Activated naive CD4-positive, alpha-beta T cell treated with anti-CD3 and anti-CD28 coated beads for 36 hours (primary cell): Measurements from ENCODE around the gene MYOM3. TPM values are rescaled to one million over a fixed set of nuclear protein-coding genes. Genes with fewer than 3 reads are reported as not detected.
A peak's percentile ranks its signal among the peaks of the same experiment; 100 is the strongest.

ENCODE experiments used
- CTCF ChIA-PET: fragments of 350-600 bp; sonication (Branson Sonifier 250); formaldehyde crosslinking; loops from one replicate; lab custom pipeline; 2021; ENCODE audit warnings: antibody characterized with exemption; lab: Charles Lee
- DNase-seq: peaks from one replicate; pipeline ENCODE4 v3.0.0-alpha.2; 2020
- H3K27ac Mint-ChIP-seq: one replicate; pipeline ENCODE4 v1.8.0; 2021; ENCODE audit warnings: mild to moderate bottlenecking, mixed read lengths
- H3K27me3 Mint-ChIP-seq: one replicate; pipeline ENCODE4 v1.8.0; 2021; ENCODE audit warnings: low read depth, mixed read lengths
- H3K36me3 Mint-ChIP-seq: one replicate; pipeline ENCODE4 v1.8.0; 2021; ENCODE audit warnings: low read depth, mixed read lengths
- H3K4me1 Mint-ChIP-seq: one replicate; pipeline ENCODE4 v1.8.0; 2021; ENCODE audit warnings: low read depth, mixed read lengths
- H3K4me3 Mint-ChIP-seq: one replicate; pipeline ENCODE4 v1.8.0; 2021; ENCODE audit warnings: mild to moderate bottlenecking, moderate library complexity, mixed read lengths
- H3K9me3 Mint-ChIP-seq: one replicate; pipeline ENCODE4 v1.8.0; 2021; ENCODE audit warnings: mixed read lengths
- intact Hi-C: fragments of 100-400 bp; cut with micrococcal nuclease; formaldehyde crosslinking; loops from one replicate; pipeline ENCODE4 v1.15.1; 2023
- total RNA-seq, 2 experiments: library from RNA; stranded (reverse); gene quantifications; one replicate each; pipeline ENCODE4 v1.2.3, GENCODE V29; 2021

The MYOM3 gene
- total RNA-seq: not detected

DNA sequence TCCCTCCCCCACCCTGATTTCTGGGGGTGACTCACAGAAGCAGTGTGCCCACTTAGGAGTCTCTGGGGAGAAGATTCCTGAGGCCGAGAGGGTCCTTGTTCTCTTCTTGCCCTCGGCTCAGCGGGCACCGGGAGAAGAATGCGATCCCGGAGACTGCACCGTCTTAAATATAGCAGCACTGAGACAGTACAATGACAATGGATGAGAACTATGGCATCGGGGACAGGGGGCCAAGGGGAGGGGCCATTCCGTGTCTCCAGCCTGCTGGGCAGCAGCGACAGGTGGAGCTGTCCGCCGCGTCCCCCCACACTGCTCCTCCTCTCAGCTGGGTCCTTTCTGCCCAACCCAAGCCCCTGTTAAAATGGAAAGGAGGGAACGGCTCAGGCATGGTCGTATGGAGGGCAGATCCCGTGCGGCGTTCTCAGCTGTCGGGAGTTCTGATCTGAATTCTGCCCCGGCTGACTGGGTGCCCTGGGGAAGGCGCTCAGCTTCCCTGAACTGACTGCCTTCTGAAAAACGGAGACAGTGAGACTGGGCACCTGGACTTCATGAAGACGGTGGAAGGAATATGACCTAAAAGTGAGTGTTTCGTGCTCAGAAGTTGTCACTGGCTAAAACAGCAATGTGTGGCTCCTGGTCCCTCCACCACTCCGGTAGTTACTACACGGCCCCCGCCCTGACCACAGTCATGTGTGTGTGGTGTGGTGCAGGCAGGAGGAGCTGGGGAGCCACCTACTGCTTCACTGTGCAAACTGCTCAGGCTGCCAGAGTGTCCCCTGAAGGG, at the start of gene MYOM3:
Gene MYOM3, minus strand, starts transcription at position 140 of the 784 bp plus-strand sequence. CDS start 3,499 bp downstream, outside the sequence.
- CTCF ChIA-PET: interaction anchor here (0.6 to 1.7 kb wide), 6 partner anchors 11 to 231 kb away, joined by 3 to 6 read pairs (median 4); no protein-coding TSS in a partner anchor

DNA sequence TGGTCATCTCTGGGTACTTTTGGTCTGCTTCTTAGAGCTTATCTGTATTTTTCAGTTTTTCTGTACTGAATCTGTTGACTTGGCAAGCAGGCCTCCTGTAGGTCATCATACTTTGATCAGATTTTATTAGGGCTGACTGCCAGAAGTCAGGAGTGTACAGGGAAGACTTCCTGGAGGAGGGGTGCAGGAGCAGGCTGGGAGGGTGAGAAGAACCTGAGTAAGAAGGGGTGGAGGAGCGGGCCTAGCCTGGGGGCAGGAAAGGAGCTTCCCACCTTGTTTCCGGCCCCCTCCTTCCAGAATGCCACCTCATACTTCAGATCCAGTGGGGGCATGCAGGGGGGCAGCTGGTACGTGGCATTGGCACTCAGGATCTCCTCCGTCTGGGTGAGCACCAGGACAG, 49.3 kb upstream of the MYOM3 start:
- intact Hi-C loops: no loop called here
- Mint-ChIP-seq H3K4me1 (no peaks in the 10 kb centered on the region), H3K9me3 (no peaks in the 10 kb centered on the region), H3K27ac (no peak overlapping the region), H3K27me3 (no peaks in the 10 kb centered on the region), H3K36me3 (no peaks in the 10 kb centered on the region), H3K4me3 (no peak overlapping the region)
- CTCF ChIA-PET: interaction anchor here (1.0 to 1.3 kb wide), 3 partner anchors 9 to 247 kb away, joined by 3 to 4 read pairs (median 3); no protein-coding TSS in a partner anchor
- DNase-seq: no peak

More for the DNA sequence above, at the start of gene MYOM3:
- intact Hi-C loops: loop anchor here (1.0 kb wide), 1 partner anchor 42 kb away; no protein-coding TSS in a partner anchor
- H3K4me1 Mint-ChIP-seq: peaks cover 5% of the 10 kb centered on the region
- peaks cover 9% of the 10 kb centered on the region for H3K27me3 Mint-ChIP-seq
- no peaks in the 10 kb centered on the region for H3K36me3 Mint-ChIP-seq
- H3K27ac Mint-ChIP-seq: no peak within 1 kb of the TSS
- peak; percentile 72 for DNase-seq
- H3K4me3 Mint-ChIP-seq: no peak within 1 kb of the TSS
- no peaks in the 10 kb centered on the region for H3K9me3 Mint-ChIP-seq

DNA sequence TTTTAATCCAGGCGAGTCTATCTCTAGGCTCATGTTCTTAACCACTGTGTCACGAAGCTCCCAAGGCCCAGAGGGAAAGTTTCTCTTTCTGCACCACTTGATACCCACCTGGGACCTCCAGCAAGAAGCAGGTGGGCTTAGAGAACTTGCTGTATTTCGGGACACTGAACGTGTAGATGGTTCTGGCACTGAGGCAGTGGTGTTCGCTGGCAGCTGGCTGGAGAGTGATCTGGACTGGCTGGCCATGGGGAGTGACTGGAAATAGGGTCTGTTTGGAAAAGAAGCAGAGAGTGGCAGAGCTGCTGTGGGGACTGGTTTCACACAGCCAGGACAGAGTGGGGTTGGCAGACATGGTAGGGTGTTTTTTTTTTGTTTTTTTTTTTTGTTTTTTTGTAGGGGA, 47.4 kb upstream of the MYOM3 start:
- no peaks in the 10 kb centered on the region for H3K27me3 Mint-ChIP-seq
- H3K4me1 Mint-ChIP-seq: no peaks in the 10 kb centered on the region
- no peak overlapping the region for H3K27ac Mint-ChIP-seq
- H3K4me3 Mint-ChIP-seq: no peak overlapping the region
- H3K9me3 Mint-ChIP-seq: no peaks in the 10 kb centered on the region
- intact Hi-C loops: no loop called here
- no peak for DNase-seq
- CTCF ChIA-PET: interaction anchor here (1.0 to 1.1 kb wide), 2 partner anchors 9 to 40 kb away, joined by 3 to 6 read pairs; no protein-coding TSS in a partner anchor
- H3K36me3 Mint-ChIP-seq: no peaks in the 10 kb centered on the region

DNA sequence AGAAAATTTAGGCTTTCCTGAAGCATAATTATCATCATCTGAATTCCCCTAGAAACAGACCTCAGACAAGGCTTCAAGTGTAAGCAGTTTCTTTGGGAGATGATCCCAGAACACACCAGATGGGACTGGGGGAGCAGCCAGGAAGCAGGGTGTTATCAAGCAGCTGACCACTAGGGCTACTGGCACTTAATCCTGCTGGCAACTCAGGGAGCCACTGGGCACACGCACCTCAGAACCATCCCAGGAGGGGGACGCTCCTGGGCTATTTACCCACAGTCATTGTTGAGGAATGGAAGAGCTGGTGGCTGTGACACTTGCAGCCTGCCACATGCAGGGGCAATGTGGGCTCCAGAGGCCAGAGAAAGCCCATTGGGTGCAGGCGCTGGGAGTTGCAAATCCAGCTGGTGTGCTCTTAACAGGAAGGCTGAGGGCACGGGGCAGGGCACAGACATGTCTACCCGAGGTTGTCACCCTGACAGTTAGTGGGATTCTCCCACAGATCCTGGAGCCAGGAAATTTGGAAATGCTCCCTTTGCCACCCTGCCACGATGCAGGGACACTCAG, 46.1 kb upstream of the MYOM3 start:
- CTCF ChIA-PET: no interaction called here
- Mint-ChIP-seq H3K4me3 (no peak overlapping the region), H3K27ac (no peak overlapping the region), H3K4me1 (no peaks in the 10 kb centered on the region), H3K36me3 (no peaks in the 10 kb centered on the region), H3K27me3 (peaks cover 2% of the 10 kb centered on the region), H3K9me3 (no peaks in the 10 kb centered on the region)
- intact Hi-C loops: no loop called here
- no peak for DNase-seq

DNA sequence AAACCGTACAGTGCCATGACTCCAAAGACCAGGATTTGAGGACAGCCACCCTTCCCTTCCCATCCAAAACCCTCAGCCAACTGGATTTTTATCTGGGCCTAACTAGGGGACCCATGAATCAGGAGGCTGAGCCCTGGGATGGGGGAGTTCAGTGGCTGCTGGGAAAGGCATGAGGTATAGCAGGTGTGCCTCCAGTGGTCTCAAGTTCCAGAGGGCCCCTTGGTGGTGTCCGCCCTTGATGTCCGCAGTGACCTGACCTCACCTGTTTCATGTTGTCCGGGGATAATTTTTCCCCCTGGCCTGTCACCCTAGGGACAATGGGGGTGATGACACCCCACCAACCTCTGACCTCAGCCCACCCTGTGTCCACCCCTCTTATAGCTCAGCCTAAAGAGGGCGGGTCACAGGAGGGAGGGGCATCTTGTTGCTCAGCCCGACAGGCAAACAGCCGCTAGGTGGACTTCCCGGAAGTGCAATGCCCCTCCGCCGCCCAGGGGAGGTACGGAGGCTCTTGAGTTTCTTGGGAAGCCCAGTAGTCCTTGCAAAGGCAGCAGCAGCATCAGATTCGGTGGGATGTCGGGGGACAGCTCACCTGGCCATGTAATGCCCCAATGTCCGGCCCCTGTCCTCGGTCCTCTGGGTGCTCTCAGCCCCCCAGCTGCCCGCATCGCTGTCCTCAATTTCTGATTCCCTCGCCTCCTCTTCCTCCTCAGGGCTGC, 44.8 kb upstream of the MYOM3 start:
- no peak for DNase-seq
- intact Hi-C loops: no loop called here
- no peaks in the 10 kb centered on the region for H3K4me1 Mint-ChIP-seq
- no peaks in the 10 kb centered on the region for H3K9me3 Mint-ChIP-seq
- no peak overlapping the region for H3K4me3 Mint-ChIP-seq
- CTCF ChIA-PET: interaction anchor here (0.6 kb wide), 1 partner anchor 524 kb away, joined by 5 read pairs; no protein-coding TSS in a partner anchor
- no peak overlapping the region for H3K27ac Mint-ChIP-seq
- H3K27me3 Mint-ChIP-seq: peaks cover 11% of the 10 kb centered on the region
- H3K36me3 Mint-ChIP-seq: no peaks in the 10 kb centered on the region

DNA sequence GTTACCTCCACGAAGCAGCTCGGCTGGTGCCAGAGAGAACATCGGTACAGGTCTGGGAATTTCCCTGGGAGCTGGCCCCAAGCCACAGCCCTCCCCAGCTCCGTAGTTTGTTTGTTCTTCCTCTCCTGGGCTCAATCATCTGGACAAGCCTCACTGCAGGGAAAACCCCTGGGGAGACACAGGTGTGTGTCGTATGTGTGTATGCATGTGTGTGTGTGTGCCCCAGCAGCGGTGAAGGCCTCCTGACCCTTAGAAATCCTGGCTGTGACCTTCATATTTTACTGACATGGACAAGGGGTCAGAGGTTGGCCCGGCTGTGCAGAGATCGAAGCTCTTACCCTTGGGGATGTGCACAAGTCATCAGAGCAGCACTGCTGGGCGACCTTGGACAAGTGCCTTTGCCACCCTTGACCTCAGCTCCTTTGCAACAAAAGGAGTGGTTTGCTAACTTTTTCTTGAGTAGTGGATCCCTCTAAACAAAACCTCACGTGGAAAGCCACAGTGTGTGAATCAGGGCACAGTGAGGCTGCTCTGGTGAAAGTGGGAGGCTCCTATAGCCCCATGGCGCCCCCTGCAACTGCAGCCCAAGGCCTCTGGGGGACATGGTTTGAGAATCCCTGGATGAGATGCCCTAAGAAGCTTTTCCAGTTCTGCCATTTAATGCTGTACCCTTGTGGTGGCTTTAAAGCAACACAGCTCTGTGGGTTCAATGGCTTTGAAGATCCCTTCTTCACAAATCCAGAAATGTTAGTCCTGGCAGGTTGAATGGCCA, 43.3 kb upstream of the MYOM3 start:
- peak; percentile 17 for DNase-seq
- intact Hi-C loops: no loop called here
- no peak overlapping the region for H3K27ac Mint-ChIP-seq
- no peak overlapping the region for H3K4me3 Mint-ChIP-seq
- H3K36me3 Mint-ChIP-seq: no peaks in the 10 kb centered on the region
- no peaks in the 10 kb centered on the region for H3K9me3 Mint-ChIP-seq
- H3K27me3 Mint-ChIP-seq: peaks cover 26% of the 10 kb centered on the region
- CTCF ChIA-PET: interaction anchor here (0.6 to 3.8 kb wide), 6 partner anchors 9 to 533 kb away, joined by 3 to 31 read pairs (median 4); no protein-coding TSS in a partner anchor
- H3K4me1 Mint-ChIP-seq: peaks cover 12% of the 10 kb centered on the region

DNA sequence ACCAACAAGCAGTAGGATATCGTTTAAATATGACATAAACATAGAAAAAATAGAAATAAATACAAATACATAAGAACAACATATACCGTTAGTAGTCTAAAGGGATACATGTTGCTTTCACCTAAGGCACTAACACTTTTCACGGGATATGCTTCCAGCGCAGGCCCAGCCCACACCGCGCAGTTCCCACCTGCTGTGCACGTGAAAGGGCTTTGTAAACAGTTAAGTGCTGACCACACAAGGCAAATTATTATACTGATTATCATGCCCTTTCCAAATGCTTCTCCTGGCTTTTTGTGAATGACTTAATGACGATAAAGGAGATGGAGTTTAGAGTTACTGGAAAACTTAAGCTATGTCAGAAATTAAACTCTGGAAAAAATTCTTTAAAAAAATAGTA, 42.3 kb upstream of the MYOM3 start:
- Mint-ChIP-seq H3K27ac (no peak overlapping the region), H3K4me1 (peaks cover 18% of the 10 kb centered on the region), H3K9me3 (no peaks in the 10 kb centered on the region), H3K4me3 (no peak overlapping the region), H3K27me3 (peaks cover 29% of the 10 kb centered on the region), H3K36me3 (no peaks in the 10 kb centered on the region)
- intact Hi-C loops: loop anchor here (5.0 kb wide), 1 partner anchor 168 kb away; no protein-coding TSS in a partner anchor
- no peak for DNase-seq
- CTCF ChIA-PET: interaction anchor here (1.0 to 3.8 kb wide), 4 partner anchors 44 to 534 kb away, joined by 3 to 31 read pairs (median 4); no protein-coding TSS in a partner anchor

DNA sequence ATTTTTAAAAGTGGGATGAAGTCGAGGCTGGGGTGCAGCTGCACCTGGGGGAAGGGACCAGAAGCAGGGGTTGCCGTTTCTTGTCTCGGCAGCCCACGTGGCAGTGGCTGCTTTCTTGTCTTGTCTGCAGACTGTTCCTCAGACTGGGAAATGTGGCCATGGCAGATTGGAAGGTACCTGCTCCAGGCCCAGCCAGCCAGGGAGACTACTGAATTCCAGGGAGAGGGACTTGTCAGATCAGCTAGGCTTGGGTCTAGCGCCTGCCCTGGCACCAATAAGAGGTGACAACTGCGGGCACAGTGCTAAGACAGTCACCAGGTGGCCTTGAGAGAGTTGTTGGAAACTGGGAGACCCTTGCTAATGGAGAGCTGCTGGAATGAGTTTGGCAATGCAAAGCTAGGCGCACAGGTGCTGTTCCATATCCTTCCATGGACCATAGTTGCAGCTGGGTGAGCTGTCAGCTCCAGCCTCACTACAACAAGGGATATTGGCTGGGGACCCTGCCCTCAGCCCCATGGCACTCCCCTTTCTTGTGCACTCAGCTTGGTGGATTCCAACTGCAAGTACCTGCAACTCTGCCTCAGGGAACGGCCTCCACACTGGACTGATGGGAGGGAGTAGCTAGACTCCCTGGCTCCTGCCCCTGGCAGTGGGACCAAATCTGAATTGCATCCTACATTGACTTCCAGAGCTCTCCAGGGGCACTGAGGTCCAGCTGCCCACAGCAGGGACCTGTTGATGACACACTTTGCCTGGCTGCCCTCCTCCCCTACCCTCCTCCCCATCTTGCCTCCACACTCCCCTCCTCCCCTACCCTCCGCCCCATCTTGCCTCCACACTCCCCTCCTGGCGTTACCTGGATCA, 40.9 kb upstream of the MYOM3 start:
- Mint-ChIP-seq H3K4me3 (no peak overlapping the region), H3K4me1 (peaks cover 18% of the 10 kb centered on the region), H3K36me3 (no peaks in the 10 kb centered on the region), H3K27ac (no peak overlapping the region), H3K9me3 (no peaks in the 10 kb centered on the region), H3K27me3 (peaks cover 32% of the 10 kb centered on the region)
- intact Hi-C loops: loop anchor here (5.0 kb wide), 1 partner anchor 169 kb away; no protein-coding TSS in a partner anchor
- no peak for DNase-seq
- CTCF ChIA-PET: interaction anchor here (0.8 to 3.8 kb wide), 6 partner anchors 9 to 240 kb away, joined by 3 to 31 read pairs (median 5); no protein-coding TSS in a partner anchor

DNA sequence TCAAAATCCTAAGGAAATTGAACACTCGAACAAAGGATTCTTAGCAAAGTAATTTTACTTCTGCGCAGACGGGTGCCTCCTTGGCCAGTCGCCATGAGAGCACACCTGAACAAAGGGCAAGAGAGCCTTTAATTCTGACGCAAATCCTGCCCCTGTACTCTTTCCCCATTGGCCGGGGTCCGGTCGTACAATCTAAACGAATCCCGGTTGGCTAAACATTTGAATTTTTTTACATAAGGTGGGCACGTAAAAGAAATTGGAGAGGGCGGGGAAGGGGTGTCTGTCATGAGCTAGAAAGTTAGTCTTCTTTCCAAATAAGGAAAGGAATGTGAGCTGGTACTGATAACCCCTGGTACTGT, 39.2 kb upstream of the MYOM3 start:
- Mint-ChIP-seq H3K4me1 (peaks cover 18% of the 10 kb centered on the region), H3K27me3 (peaks cover 32% of the 10 kb centered on the region), H3K9me3 (no peaks in the 10 kb centered on the region), H3K27ac (no peak overlapping the region), H3K4me3 (peak overlapping the region; percentile 63), H3K36me3 (no peaks in the 10 kb centered on the region)
- intact Hi-C loops: loop anchor here (5.0 kb wide), 1 partner anchor 171 kb away; no protein-coding TSS in a partner anchor
- no peak for DNase-seq
- CTCF ChIA-PET: interaction anchor here (0.6 to 3.8 kb wide), 10 partner anchors 8 to 421 kb away, joined by 3 to 31 read pairs (median 8); partner anchors contain the start of gene IFNLR1

DNA sequence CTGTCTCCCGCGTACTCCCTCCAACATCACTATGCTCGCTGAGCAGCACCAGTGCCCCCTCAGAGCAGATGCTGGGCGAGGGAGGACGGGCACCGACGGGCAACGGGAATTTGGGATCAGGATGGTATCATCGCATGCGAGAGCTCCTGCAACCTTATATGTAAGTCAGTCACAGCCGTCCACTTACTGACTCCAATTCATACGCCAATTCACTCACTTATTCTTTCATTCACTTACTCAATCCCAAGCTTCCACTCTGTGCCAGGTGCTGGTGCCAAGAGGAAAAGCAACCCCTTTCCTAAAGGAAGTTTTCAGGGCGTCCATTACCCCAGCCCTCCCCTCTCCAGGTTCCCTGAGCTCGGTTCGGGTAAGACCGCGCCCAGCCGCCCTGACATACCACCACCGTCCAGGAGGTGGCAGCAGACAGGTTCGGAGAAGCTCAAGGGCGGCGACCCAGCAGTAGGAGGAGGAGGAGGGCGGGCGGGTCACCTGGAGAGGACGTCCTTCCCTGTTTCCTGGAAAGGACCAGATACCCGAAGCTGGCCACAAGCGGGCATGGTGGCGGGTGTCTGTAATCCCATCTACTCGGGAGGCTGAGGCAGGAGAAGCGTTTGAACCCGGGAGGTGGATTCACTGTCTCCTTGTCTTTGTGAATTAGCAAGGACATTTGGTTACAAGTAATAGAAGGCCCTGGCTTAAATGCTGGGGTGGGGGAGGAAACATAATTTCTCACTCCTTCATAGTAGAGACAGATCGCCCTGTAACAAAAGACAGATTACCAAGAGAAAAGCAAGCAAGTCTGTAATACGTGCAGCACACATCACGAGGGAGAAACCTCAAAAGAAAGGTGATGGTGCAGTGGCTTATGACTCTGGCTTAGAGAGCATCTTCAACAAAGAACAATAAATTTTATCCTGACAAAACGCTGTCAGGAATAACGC, 38.6 kb upstream of the MYOM3 start:
- Mint-ChIP-seq H3K27me3 (peaks cover 32% of the 10 kb centered on the region), H3K36me3 (no peaks in the 10 kb centered on the region), H3K4me1 (peaks cover 18% of the 10 kb centered on the region), H3K27ac (no peak overlapping the region), H3K4me3 (peak overlapping the region; percentile 63), H3K9me3 (no peaks in the 10 kb centered on the region)
- intact Hi-C loops: loop anchor here (1.0 to 5.0 kb wide), 4 partner anchors 37 to 241 kb away; partner anchors contain the start of gene IFNLR1
- peak; percentile 95 for DNase-seq
- CTCF ChIA-PET: interaction anchor here (0.6 to 2.3 kb wide), 38 partner anchors 9 to 680 kb away, joined by 3 to 30 read pairs (median 4); partner anchors contain the start of gene IFNLR1
